ENCODE results near the gene P3H4. TPM values are rescaled to one million over a fixed set of nuclear protein-coding genes. Genes with fewer than 3 reads are reported as not detected.
A peak's percentile ranks its signal among the peaks of the same experiment; 100 is the strongest.

P3H4 gene
- total RNA-seq, 1 experiment from 2014 or later: 24.0 TPM

GRCh38 chr17:41823580-41823979, 11.8 kb upstream of the P3H4 start:
- Mint-ChIP-seq H3K4me1 (peaks cover 8 to 18% of the 10 kb centered on the region in 2 experiments; a peak in 3 of 4 replicates), H3K9me3 (no peaks in the 10 kb centered on the region), H3K4me3 (no peak overlapping the region; a peak in 1 of 5 replicates), H3K27ac (peak overlapping the region; percentile 45 to 72 (median 64); a peak in 4 of 7 replicates), H3K36me3 (ENCODE audit: insufficient read depth in 1 of 3, low read depth in 3 of 3) (peaks cover 17 to 57% (median 48%) of the 10 kb centered on the region in 3 experiments; a peak in 6 of 7 replicates), H3K27me3 (ENCODE audit: low read depth) (no peaks in the 10 kb centered on the region)
- no peaks in the 10 kb centered on the region for H3K27me3 ChIP-seq (ENCODE audit: insufficient read depth, low read length)
- H3K4me1 ChIP-seq (ENCODE audit: insufficient read depth, low read length): no peaks in the 10 kb centered on the region
- H3K9me3 ChIP-seq (ENCODE audit: control insufficient read depth, low read depth, low read length): no peaks in the 10 kb centered on the region
- no peak overlapping the region for H3K14ac ChIP-seq (ENCODE audit: insufficient read depth, low read length)
- no peak for DNase-seq
- no peak overlapping the region for H3K18ac ChIP-seq (ENCODE audit: insufficient read length, low read depth, low read length)
- H3K4me2 ChIP-seq (ENCODE audit: insufficient read depth, insufficient read length, low read length): no peak overlapping the region
- no peak overlapping the region for H2BK20ac ChIP-seq (ENCODE audit: low read depth, low read length, poor library complexity, severe bottlenecking)
- no peak overlapping the region for H2BK15ac ChIP-seq (ENCODE audit: low read depth, low read length)
- no peaks in the 10 kb centered on the region for H3K79me1 ChIP-seq (ENCODE audit: insufficient read depth, low read depth, low read length, poor library complexity, severe bottlenecking)
- no peak overlapping the region for H2AK5ac ChIP-seq (ENCODE audit: insufficient read length, low read length)
- H3K4ac ChIP-seq (ENCODE audit: low read depth, low read length): no peak overlapping the region
- no peak overlapping the region for H4K8ac ChIP-seq (replicated peaks; ENCODE audit: insufficient read length, low read depth, low read length)
- H2BK120ac ChIP-seq (ENCODE audit: low read depth, low read length, poor library complexity, severe bottlenecking): no peak overlapping the region
- no CpG with 5 or more reads among the region's 7 CpGs for WGBS (ENCODE audit: extremely low coverage, insufficient read length, low lambda C conversion rate)
- no peaks in the 10 kb centered on the region for H3K79me2 ChIP-seq (ENCODE audit: insufficient read depth, low read length)
- H3K27ac ChIP-seq (ENCODE audit: insufficient read length, low read depth, low read length): no peak overlapping the region
- no peak overlapping the region for H3T11ph ChIP-seq (ENCODE audit: low read length)
- H3K56ac ChIP-seq (ENCODE audit: insufficient read length, low read depth, low read length): no peak overlapping the region
- TF ChIP-seq CTCF (conservative IDR thresholded peaks at IDR 0.05): no peak
- no peak overlapping the region for H2AFZ ChIP-seq (ENCODE audit: low read length)
- no peak overlapping the region for H4K5ac ChIP-seq (ENCODE audit: insufficient read length, low read depth, low read length)
- H3K23ac ChIP-seq (ENCODE audit: insufficient read length, low read depth, low read length): no peak overlapping the region
- H3K23me2 ChIP-seq (ENCODE audit: insufficient read length, low read depth, low read length, poor library complexity, severe bottlenecking): no peaks in the 10 kb centered on the region
- H3K9ac ChIP-seq (ENCODE audit: extremely low read depth, insufficient read length, low read length): no peak overlapping the region
- no peak overlapping the region for H4K91ac ChIP-seq (ENCODE audit: insufficient read length, low read depth, low read length)
- no peaks in the 10 kb centered on the region for H4K20me1 ChIP-seq (ENCODE audit: control insufficient read depth, insufficient read depth, insufficient read length)
- no peak overlapping the region for H2BK5ac ChIP-seq (ENCODE audit: insufficient read length, low read length)
- no peak overlapping the region for H2BK12ac ChIP-seq (ENCODE audit: insufficient read length, low read depth, low read length)

Data from H9 (cell line).